GM18861 (cell line): ENCODE measurements around the gene ULBP2.
"Not testable (repeated sequence)": the region's sequence is repeated elsewhere in the genome, so short reads cannot be mapped to it uniquely, and the experiment has no call there.

Experiments used
- ATAC-seq: cut with Tn5 transposase; IDR thresholded peaks from one replicate; pipeline ENCODE4 v1.9.1; 2021; ENCODE audit not compliant: unreplicated experiment

ULBP2 gene

DNA sequence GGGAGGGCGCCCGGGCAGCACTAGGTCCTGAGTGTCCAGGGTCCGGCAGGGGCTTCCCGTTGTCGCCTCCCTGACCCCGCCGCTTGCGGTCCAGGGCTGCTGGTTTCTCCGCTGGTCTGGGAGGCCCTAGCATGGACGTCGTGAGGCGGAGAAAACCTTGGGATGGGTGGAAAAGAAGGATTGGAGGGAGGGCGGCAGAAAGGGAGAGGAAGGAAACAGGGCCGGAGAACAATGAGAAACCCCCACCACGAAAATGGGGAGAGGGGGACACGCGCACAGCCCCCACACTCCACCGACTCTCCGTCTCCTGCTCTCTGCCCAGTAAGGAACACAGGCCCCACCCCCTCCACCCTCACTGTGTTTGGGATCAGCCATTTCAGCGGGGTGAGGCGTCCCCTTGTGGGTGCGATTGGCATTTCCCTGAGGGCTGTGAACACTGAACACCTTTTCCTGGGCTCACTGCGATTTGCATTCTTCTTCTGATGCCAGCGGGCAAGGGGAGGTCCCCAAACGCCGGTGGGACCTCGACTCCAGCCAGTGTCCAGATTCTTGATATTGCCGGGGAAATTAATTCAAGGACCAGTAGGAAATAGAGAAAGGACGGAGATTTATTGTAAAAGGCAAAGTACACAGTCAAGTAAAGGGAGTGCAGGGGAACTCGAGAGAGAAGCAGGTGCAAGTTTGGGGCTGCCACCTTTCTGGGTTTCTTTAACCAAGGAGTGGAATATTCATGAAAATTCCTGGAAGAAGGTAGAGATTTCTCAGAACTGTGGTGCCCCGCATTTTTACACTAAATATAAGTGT, 15.6 kb upstream of the ULBP2 start:
- no peak for ATAC-seq

- ATAC-seq, result not testable (repeated sequence)
These were observed 14.8 kb upstream of the ULBP2 start for GRCh38 chr6:149927025-149927424.

DNA sequence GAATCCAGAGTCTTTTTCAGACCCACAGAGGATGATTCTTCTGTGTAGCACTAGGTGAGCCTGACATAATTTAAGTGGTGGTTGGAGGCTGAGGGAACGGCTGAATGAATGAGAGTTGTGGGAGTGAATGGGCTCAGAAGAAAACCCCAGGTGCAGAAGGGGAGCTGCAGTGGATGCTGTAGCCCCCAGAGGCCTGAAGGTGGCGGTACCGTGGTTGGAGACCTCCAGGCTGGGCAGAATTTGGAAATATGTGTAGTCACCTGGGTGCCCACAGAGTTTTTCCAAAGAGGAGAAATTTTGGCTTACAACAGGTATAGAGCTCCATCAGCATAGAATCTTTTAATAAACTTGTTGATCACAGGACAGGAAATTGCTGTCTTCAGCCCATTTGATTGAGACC, 12.4 kb upstream of the ULBP2 start:
- no peak for ATAC-seq

- ATAC-seq, result no peak
These were observed 10.3 kb upstream of the ULBP2 start for GRCh38 chr6:149931501-149931900.

DNA sequence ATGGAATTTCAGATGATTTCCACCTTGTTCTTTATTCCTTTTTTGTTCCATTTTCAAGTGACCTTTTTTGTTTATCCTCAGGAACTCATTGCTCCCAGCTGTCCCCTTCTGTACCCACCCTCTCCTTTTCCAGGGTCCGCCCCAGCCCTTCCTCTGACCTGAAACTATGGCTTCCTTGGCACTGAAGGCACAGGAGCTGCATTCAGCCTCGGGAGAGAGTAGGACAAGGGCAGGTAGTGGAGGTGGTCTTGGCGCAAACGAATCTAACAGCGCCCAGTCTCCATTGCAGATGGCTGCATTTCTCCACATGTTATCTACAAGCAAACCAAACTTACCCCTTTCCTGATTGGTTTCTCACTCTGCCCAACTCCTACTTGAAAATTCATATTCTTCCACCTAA, 8.8 kb upstream of the ULBP2 start:
- no peak for ATAC-seq

DNA sequence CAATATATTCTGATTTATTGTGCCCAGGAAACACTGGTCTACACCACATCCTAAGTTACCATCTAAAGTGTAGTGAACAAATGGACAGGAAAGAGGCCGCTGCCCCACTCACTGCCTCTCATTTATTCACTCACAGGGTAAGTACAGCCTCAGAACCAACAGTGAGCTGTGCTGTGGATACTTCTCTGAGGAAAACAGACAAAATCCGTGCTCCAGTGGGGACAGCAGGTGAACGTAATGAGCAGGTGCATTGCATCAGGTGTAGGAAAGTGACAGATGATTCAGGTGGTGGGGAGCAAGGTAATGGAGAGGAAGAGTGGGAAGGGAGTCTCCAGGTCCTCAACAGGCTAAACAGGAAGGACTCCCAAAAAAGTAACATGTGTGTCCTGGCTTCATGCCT, 8.4 kb upstream of the ULBP2 start:
- ATAC-seq, result no peak

DNA sequence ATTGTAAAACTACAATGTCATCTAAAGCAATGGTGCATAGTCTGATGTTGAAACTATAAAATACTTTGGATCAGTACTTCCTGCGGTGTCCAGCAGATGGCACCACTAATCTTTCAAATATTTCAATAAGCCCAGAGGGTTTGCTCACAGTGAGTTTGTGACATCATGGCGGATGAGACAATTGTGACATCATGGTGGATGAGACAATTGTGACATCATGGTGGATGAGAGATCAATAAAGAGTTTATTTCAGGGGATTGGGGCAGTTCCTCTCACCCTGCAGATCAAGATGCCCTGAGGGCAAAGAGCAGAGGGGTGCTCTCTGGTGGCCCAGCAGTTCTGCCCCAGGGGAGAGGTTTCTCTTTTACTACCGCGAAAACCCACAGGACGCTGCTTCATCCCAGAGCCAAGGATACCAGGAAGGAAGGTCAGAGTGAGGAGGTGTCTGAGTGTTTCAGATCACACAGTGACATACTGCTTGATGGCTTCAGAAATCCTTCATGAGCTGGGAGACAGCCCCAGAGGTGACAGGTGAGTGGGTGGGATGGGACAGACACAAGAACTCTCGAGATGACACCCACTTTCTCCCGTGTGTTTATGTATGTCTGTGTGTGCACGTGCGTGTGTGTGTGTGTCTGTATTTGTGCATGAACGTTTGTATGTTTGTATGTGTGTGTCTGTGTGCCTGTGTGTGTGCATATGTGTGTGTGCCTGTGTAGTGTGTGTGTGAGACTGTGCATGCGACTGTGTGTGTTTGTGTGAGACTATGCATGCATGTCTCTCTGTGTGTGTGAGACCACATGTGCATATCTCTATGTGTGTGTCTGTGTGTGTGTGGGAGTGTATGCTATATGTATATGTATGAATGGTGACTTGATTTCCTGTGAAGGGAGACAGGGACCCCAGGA, 7.3 kb upstream of the ULBP2 start:
- no peak for ATAC-seq

- no peak for ATAC-seq
These were observed 6.6 kb upstream of the ULBP2 start for GRCh38 chr6:149935246-149935645.

GRCh38 chr6:149935668-149936067, 6.1 kb upstream of the ULBP2 start:
- ATAC-seq, result no peak

- no peak for ATAC-seq
These were observed 5.1 kb upstream of the ULBP2 start for GRCh38 chr6:149936743-149937142.

- not testable (repeated sequence) for ATAC-seq
These were observed 3.7 kb upstream of the ULBP2 start for GRCh38 chr6:149938013-149938570.

- ATAC-seq, result peak; percentile 71
These were observed 3.1 kb upstream of the ULBP2 start for GRCh38 chr6:149938571-149939355.

GRCh38 chr6:149939356-149939648, 2.5 kb upstream of the ULBP2 start:
- ATAC-seq, result no peak

DNA sequence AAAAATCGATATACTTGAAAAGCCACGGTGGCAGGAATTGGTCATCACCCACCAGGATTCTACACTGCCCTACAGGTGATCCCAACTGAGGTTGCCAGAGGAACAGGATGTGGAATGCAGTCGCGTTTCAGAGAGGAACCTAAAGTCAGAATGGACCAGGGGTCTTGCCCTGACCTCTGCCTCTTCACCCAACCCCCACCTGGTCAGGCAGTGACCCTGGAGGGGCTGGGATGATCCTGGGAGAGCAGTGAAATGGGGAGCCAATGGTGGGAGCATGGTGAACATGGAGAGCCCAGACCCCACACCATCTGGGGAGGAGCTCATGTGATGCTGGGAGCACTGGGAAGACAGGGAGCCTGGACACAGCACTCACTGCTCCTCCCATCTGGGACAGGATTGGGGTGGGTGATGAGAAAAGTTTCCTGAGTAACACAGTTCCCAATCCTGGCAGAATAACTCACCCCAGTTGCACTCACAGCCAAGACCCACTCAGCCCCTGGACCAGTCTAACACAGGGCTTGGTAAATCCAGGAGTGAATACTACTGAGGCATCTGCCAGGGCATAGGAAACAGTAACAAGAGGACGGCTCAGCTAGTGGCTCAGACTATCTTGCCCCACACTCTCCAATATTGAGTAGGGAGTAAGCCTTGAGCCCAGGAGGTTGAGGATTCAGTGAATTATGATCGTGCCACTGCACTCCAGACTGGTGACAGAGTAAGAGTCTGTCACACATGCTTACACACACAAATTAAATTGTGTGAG, 1.7 kb upstream of the ULBP2 start:
- ATAC-seq, result no peak

- ATAC-seq, result no peak
These were observed 1.2 kb upstream of the ULBP2 start for GRCh38 chr6:149940672-149940982.

DNA sequence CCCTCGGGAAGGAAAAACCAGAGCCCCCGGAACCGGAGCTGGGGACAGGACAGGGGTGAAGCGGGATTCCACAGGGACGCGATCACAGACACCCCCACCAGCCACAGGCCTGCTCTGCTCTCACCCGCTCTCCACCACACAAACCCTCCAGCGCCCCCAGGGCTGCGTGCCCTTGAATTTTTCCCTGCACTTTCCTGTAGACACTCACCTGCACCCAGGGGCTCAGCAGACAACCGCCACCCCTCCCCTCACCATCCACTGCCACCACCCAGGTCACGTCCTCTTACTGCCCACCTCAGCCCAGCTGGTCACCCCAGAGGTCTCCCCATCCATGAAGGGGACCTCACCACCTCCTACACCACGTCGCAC, 631 bp downstream of the ULBP2 start:
- ATAC-seq, result no peak

DNA sequence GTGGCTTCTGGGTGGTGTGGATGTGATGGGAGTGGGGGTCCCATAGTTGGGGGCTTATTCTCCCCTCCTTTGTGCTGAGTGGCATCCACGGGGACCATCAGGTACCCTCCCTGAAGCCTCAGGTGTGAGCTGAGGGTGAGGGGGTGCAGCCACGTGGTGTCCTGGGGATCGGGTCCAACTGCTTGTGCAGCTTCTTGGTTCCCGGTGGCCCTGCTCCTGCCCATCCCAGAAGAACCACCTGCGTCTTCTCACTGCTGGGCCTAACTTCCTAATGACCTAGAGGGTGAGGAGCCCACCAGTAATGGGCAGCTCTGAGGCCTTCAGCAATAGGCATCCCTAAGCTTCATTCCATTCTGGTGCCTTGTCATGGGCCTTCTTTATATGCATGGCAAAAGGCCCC, 1.5 kb downstream of the ULBP2 start:
- not testable (repeated sequence) for ATAC-seq

DNA sequence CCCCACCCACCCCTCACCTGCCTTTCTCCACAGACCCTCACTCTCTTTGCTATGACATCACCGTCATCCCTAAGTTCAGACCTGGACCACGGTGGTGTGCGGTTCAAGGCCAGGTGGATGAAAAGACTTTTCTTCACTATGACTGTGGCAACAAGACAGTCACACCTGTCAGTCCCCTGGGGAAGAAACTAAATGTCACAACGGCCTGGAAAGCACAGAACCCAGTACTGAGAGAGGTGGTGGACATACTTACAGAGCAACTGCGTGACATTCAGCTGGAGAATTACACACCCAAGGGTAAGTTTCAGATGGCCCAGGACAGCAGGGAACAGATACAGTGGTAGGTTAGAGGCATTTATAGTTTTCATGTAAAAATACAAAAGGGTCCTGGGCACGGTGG, 3.5 kb downstream of the ULBP2 start:
- ATAC-seq, result not testable (repeated sequence)

- ATAC-seq, result not testable (repeated sequence)
These were observed 4.8 kb downstream of the ULBP2 start for GRCh38 chr6:149946631-149947030.

GRCh38 chr6:149947533-149947932, 5.7 kb downstream of the ULBP2 start:
- ATAC-seq, result not testable (repeated sequence)

- no peak for ATAC-seq
These were observed 6.2 kb downstream of the ULBP2 start for GRCh38 chr6:149948011-149948410.
